ENCODE results near the gene RAB4B.
A peak's percentile ranks its signal among the peaks of the same experiment; 100 is the strongest.
"Not testable (repeated sequence)": the region's sequence is repeated elsewhere in the genome, so short reads cannot be mapped to it uniquely, and the experiment has no call there.

RAB4B gene

GRCh38 chr19:40777937-40778705 lies at the start of gene RAB4B:
Gene RAB4B (plus strand): TSS chr19:40778247. CDS start chr19:40778376, 129 bp downstream.
- DNase-seq: peak; percentile 100

GRCh38 chr19:40730065-40730464 lies 48.0 kb upstream of the RAB4B start:
- DNase-seq: not testable (repeated sequence)

DNA sequence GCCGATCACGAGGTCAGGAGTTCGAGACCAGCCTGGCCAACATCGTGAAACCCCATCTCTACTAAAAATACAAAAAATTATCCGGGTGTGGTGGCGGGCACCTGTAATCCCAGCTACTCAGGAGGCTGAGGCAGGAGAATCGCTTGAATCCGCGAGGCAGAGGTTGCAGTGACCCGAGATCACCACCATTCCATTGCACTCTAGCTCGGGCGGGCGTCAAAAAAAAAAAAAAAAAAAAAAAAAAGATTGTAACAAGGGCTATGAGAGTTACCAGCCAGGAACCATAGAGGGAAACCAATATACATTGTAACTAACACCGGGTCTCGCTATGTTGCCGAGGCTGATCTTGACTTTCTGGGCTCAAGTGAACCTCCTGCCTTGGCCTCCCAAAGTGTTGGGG lies 45.7 kb upstream of the RAB4B start:
- not testable (repeated sequence) for DNase-seq

GRCh38 chr19:40733149-40733548 lies 44.9 kb upstream of the RAB4B start:
- no peak for DNase-seq

GRCh38 chr19:40735013-40735771 lies 42.9 kb upstream of the RAB4B start:
- DNase-seq: no peak

GRCh38 chr19:40736661-40737060 lies 41.4 kb upstream of the RAB4B start:
- no peak for DNase-seq

DNA sequence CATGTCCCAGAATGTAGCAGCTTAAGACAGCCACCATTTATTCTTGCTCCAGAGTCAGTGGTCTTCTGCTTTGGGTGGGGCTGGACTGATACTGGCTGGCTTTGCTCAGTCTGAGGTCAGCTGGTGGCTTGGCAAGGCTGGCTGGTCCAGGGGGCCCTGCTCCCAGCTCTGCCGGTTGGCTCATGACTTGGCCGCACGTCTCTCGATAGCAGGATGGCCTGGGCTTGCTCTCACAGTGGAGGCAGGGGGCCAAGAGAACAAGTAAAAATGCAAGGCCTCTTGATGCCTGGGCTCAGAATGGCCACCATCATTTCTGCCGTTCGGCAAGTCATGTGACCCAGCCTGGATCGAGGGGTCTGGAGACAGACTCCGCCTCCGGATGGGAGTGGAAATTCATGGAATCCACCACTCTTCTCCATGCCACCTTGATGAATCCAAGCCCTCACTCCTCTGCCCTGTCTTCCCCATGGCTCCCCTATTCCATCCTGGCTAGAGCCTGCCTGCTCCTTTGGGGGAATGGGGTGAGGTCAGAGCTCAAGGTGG lies 40.9 kb upstream of the RAB4B start:
- no peak for DNase-seq

DNA sequence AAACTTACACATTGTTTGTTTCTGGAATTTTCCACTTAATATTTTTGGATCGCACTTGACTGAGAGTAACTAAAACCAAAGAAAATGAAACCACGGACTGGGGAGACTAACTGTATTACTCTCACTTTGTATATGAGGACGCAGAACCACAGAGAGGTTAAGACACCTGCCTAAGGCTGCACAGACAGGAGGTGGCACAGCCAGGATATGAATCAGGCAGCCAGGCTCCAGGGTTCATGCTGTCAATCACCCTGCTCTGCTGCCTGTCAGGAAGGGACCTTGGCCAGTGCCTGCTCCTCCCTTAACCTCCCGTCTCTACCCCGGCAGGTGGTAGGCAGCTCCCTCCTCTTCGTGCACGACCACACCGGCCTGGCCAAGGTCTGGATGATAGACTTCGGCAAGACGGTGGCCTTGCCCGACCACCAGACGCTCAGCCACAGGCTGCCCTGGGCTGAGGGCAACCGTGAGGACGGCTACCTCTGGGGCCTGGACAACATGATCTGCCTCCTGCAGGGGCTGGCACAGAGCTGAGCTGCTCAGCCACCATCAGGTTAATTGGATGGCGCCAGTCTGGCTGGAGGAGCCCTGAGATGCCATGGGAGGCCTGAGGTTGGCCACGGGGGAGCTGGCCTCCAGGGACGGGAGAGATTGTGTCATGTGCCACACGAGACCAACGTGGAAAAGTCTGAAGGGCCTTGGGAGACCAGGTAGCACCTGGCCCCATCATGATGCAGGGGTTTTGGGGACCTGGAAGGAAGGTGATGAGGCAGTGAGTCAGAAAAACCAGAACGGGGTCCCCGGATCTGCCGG lies 38.8 kb upstream of the RAB4B start:
- no peak for DNase-seq

DNA sequence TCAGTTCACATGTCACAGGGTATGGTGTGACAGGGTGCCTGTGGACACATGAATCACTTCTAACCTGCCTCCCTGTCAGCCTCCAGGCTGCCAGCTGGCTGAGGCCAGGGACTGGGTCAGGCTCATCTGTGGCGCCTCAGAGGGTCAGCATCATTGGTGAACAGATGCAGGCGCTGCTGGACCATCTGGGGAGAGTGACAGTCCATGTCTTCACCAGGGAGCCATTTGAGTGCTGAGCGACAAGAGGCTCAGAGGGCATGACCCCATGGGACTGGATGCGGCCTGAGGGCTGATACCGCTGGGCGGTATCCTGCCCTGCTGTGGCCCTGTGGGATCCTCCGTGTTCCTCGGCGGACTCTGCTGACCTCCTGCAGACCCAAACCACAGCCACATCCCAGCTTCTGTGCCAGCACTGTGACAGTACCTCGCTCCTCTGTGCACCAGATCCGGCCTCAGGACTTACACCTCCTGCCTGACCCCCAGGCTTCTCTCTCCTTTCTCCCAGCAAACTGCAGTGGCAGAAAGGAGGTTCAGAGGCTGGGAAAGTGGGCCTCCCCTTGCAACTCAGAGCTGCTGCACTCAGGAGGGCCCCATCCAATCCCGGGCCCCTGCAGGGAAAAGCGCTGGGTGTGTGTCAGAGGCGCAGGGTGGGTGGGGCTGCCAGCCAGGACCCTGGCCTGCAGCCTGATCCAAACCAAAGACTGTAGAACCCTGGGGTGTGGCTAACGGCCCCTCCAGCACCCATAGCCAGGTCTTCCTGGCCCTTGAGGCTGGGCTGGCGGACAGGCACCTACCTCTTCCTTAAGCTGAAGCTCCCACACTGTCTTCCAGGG lies 38.0 kb upstream of the RAB4B start:
- no peak for DNase-seq

DNA sequence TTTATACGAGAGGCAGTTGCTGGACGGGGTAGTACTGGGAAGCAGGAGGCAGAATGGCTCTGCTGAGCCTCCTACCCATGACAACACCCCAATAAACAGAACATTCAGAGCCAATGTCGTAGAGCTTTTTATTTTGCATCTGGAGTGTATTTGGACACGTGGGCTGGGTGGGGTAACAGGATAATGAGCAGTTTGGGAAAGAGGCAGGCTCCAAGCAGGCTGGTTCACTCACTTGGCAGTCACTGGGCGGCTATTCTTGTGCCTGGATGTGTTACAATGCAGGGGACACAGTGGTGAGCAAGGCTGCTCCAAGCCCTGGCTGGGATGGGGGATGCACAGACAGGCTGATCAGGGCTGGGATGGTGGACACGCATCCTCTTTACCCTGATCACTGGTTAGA lies 37.3 kb upstream of the RAB4B start:
- no peak for DNase-seq

DNA sequence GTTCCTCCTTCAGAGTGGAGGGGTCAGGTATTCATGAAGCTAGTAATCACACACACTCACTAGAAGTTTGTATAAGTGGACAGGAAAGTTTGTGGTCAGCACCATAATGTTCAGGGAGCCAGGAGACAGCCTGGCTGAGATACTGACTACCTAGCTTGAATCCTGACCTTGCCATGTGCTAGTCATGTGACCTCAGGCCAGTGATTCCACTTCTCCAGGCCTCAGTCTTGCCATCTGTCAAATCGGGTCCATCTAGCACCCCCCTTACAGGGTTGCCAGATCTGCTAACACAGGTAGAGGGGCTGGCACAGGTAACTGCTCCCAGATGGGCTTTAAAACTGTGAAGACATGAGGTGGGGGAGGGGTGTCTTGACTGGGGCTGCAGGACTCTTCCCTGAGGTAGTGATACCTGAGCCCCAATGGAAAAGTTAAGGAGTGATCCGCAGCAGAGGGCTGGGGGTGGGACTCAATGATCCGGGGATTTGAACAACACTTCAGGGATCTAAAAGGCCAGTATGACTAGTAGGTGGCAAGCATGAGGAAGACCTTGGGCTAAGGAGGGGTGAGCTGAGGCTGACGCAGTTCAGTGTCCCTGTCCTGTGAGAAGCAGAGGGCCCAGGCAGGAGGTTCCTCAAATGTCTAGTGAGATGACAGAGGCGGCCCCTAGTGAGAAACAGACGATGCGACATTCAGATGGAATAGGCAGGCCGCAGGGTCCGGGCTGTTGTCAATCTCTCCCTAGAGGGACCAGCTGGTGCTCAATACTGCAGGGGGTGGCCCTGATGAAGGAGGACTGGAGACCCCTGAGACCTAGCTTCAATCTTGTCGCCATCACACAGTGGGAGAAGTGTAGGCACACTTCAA lies 36.3 kb upstream of the RAB4B start:
- DNase-seq: no peak

DNA sequence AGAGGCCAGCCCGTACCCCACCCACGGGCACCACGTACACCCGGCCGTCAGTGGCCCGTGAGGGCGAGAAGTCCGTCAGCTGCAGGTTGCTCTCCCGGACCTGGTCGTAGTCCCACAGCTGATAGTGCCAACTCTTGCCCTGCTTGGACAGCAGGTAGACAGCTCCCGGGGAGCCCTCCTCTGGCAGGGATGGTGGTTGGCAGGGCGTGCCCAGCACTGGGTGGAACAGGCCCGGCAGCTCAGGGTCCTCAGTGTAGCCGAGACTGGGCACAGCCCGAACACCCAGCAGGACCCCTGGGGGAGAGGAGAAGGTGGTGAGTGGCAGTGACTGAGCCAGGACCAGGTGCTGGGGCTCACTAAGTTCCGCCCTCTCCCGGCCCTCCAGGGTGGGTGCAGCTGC lies 35.6 kb upstream of the RAB4B start:
- no peak for DNase-seq

GRCh38 chr19:40742886-40743285 lies 35.2 kb upstream of the RAB4B start:
- no peak for DNase-seq

DNA sequence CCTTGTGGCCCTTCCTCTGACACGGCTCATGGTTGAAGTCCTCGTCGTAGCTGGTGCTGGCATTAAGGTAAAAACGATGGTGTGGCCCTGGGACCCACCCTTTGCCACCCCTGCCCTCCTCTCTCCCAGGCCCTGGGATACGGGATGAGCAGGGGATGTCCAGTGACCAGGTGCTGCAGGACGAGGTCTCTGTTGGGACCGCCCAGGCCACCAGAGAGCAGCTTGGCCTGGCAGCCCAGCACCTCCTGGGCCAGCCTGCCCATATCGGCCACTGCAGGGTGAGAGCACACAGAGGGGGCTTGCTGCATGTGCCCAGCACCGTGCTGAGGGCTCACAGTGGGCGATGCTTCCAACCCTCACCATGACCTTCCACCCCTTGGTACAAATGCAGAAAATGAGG lies 34.1 kb upstream of the RAB4B start:
- DNase-seq: no peak

DNA sequence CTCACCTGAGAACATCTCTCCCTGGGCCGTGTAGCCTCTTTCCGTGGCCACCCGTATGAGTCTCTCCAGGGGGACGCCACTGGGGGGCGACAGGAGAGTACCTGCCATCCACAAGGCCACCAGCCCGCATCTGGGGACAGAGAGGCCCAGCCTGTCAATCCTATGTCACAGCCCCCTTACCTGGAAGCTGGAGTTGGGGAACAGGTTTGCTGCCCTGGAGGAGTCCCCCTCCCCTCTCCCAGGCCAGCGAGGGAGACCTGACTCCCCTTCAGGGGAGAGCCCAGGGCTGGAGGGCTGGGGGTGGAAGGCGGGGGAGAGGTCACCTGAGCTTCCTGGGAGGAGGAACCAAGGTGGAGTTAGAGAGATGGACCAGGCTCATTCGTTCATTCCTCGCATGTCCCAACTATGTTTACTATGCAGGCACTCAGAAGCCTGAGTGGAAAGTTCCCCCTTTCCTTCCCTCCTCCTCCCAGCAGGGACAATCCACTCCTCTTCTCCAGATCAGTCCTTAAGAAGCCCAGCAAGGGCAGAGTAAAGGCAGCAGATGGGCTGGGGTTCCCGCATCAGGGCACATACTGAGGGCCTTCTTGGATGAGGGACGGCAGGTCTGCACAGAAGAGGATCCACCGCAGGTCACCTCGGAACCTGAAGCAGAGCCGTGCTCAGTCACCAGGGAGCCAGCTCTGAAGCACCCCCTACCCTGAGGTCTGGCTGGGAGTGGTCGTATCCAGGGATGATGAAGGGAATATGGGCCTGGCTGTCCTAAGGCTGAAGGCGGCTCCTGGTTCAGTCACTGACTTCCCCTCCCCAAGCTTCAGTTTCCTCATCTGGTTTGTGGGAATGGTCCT lies 33.3 kb upstream of the RAB4B start:
- DNase-seq: no peak

GRCh38 chr19:40745402-40745780 lies 32.7 kb upstream of the RAB4B start:
- DNase-seq: no peak

- no peak for DNase-seq
Measured at GRCh38 chr19:40747536-40747935, 30.5 kb upstream of the RAB4B start.

DNA sequence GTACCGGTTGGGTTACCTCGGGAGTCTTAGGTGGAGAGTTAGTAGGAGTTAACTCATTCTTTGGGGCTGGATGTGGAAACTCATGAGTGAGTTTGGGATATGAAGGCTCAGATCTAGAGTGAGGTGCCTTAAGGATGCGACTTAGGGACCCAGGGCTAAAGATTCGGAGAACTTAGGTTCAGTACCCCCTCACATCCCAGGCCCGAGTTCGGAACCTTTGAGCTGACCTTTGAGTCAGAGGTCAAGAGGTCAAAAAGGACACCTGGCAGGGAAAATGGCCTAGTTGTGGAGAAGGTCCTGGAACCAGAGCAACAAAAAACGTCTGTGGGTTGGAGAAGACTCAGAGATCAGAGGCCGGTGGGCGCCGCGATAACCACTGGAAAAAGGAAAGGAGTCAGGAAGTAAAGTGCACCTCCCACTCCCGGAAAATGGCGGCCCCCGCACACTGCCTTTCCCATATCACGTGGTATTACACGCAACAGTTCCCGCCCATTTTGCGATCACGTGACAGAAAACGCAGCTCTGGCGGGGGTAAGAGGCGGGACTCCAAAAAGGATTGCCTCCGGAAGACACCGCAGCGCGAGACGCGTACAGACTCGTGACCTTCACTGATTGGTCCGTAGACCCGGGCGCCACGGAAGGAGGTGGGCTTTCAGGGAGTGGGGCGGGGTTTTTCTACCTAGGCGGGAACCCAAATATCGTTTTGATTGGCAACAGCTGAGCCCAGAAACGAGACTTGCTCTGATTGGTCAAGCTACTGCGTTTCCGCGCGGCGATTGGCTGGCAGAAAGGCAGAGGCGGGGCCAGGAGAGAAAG lies 27.8 kb upstream of the RAB4B start, which contains the start of gene ACTMAP:
Gene ACTMAP, minus strand, starts transcription at position 420 of the 816 bp plus-strand sequence. CDS start 674 bp downstream, outside the sequence.
- DNase-seq: peak; percentile 98

- DNase-seq: peak; percentile 95
Measured at GRCh38 chr19:40750874-40751537, 27.0 kb upstream of the RAB4B start, which contains the start of gene SNRPA. Gene SNRPA (plus strand): TSS chr19:40751203. CDS start chr19:40751409, 206 bp downstream.
